Measurements from ENCODE around the gene CDH4. TPM values are rescaled to one million over a fixed set of nuclear protein-coding genes. Genes with fewer than 3 reads are reported as not detected.

The CDH4 gene
- total and polyA plus RNA-seq, 2 donors (not counting 3 experiments of a cell fraction or from before 2014, with no cell fraction given): 0.17 to 0.51 TPM

DNA sequence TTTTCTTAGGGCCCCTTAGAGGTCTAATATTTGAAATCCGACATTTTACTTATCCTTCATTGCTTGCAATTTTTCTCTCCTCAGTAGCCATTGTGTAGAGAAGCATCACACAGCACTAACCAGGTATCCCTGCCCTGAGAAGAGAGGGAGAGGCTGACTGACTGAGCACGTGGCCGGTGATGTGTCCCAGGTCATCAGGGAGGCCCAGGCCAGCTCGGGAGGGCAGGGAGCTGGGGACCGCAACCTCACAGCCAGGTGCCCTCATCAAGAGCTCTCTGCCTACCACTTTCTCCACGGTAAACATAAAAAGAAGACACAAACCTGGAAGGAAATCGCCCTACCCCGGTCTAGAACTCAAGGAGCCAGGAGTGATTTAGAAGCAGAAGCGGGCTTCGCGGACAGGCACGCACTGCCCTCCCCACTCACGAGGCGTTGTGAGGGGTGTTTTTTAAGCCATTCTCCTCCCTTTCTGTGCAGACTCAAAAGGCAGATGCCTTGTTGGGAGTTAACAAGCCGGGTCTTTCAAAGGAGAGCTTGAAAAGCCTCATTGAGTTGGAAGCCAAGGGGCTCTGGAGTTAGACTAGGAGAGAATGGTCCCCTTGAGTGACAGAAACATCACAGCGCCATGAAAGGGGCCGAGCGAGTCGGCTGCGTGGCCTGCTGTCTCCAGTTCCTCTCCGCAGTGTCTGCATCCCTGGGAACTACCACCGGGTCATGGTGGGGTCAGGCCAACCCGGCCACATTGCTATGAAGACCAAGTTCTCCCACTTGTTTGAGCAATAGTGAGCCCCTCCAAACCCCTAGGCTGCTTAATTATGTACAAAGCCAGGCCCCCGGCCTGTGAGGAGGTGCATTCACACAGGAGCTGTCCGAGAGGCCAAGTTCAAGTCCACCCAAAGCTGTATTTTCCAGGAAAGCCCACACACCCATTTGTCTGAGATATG, 285.4 kb downstream of the CDH4 start:
- no peak for FAIRE-seq
- dilution Hi-C loops (cut with MboI; ENCODE audit: extremely low pct_ligation_motif_present, low sequenced_read_pairs) (no loop called here), intact Hi-C loops (cut with micrococcal nuclease) (no loop called here)
- Histone ChIP-seq H3K9ac (replicated peaks; ENCODE audit: extremely low read depth, insufficient read depth, low read length) (no peak overlapping the region), H3K4me3 (replicated peaks in 1 of 3; ENCODE audit: insufficient read depth in 1 of 3, low read depth in 1 of 3, low read length in 3 of 3) (no peak overlapping the region), H4K20me1 (replicated peaks; ENCODE audit: control insufficient read depth, extremely low read depth, insufficient read depth, low read length) (no peaks in the 10 kb centered on the region), H3K9me1 (replicated peaks; ENCODE audit: control insufficient read depth, extremely low read depth, insufficient read depth, low read length) (no peaks in the 10 kb centered on the region), H2AFZ (ENCODE audit: low read depth, low read length) (no peak overlapping the region), H3K36me3 (ENCODE audit: control insufficient read depth in 2 of 2, extremely low read depth in 1 of 2, insufficient read depth in 2 of 2, low read length in 2 of 2) (no peaks in the 10 kb centered on the region), H3K4me1 (ENCODE audit: control insufficient read depth, extremely low read depth, insufficient read depth, low read length) (no peaks in the 10 kb centered on the region), H3K79me2 (ENCODE audit: control insufficient read depth, insufficient read depth, low read length) (no peaks in the 10 kb centered on the region), H3K27me3 (ENCODE audit: control insufficient read depth in 2 of 2, insufficient read depth in 2 of 2, low read length in 2 of 2) (no peaks in the 10 kb centered on the region), H3K9me3 (replicated peaks; ENCODE audit: control insufficient read depth, insufficient read depth, low read length) (peaks cover 6% of the 10 kb centered on the region), H3K4me2 (ENCODE audit: insufficient read depth, low read length) (no peak overlapping the region), H3K27ac (ENCODE audit: insufficient read depth, low read depth, low read length) (no peak overlapping the region)
- CTCF ChIA-PET: no interaction called here
- BruUV-seq (replicated peaks): no TSS peak
- POLR2A ChIA-PET: no interaction called here
- no peak for TF ChIP-seq POLR2A (IDR thresholded peaks at IDR 0.05; ENCODE audit: low read depth, low read length)
- TF ChIP-seq, protein P1, sequence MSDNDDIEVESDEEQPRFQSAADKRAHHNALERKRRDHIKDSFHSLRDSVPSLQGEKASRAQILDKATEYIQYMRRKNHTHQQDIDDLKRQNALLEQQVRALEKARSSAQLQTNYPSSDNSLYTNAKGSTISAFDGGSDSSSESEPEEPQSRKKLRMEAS (IDR thresholded peaks at IDR 0.05; ENCODE audit: insufficient read depth, insufficient read length): no peak
- no peak for TF ChIP-seq POLR2AphosphoS5 (IDR thresholded peaks at IDR 0.05; ENCODE audit: insufficient read depth, low read depth, low read length)
- TF ChIP-seq EZH2 (IDR thresholded peaks at IDR 0.05; ENCODE audit: borderline replicate concordance, low read depth, low read length, severe bottlenecking): no peak
- TF ChIP-seq MYC (IDR thresholded peaks at IDR 0.05; ENCODE audit: low read depth, low read length): no peak
- TF ChIP-seq JUN (IDR thresholded peaks at IDR 0.05; ENCODE audit: borderline replicate concordance, insufficient read depth, insufficient read length, low read depth): no peak
- TF ChIP-seq FOS (IDR thresholded peaks at IDR 0.05; ENCODE audit: borderline replicate concordance, insufficient read depth, low read length): no peak
- TF ChIP-seq GATA2 (IDR thresholded peaks at IDR 0.05; ENCODE audit: insufficient read depth, insufficient read length, low read depth, low read length): no peak
- TF ChIP-seq, protein P2, sequence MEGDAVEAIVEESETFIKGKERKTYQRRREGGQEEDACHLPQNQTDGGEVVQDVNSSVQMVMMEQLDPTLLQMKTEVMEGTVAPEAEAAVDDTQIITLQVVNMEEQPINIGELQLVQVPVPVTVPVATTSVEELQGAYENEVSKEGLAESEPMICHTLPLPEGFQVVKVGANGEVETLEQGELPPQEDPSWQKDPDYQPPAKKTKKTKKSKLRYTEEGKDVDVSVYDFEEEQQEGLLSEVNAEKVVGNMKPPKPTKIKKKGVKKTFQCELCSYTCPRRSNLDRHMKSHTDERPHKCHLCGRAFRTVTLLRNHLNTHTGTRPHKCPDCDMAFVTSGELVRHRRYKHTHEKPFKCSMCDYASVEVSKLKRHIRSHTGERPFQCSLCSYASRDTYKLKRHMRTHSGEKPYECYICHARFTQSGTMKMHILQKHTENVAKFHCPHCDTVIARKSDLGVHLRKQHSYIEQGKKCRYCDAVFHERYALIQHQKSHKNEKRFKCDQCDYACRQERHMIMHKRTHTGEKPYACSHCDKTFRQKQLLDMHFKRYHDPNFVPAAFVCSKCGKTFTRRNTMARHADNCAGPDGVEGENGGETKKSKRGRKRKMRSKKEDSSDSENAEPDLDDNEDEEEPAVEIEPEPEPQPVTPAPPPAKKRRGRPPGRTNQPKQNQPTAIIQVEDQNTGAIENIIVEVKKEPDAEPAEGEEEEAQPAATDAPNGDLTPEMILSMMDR (IDR thresholded peaks at IDR 0.05; ENCODE audit: extremely low read depth in 1 of 2, insufficient read depth in 1 of 2, low read depth in 1 of 2, low read length in 2 of 2): no peak
- DNase-seq (ENCODE audit: low read depth, low spot score): no peak

Measured in endothelial cell of umbilical vein (primary cell).